DND-41 (cell line): ENCODE results near the gene FBXO11.
"Not testable (repeated sequence)": the region's sequence is repeated elsewhere in the genome, so short reads cannot be mapped to it uniquely, and the experiment has no call there.

Source experiments
- ATAC-seq: fragments of 200-7000 bp; cut with Tn5 transposase; 3 replicates; pipeline ENCODE4 v1.9.1; 2021; ENCODE audit warnings: low read depth; ENCODE audit not compliant: insufficient read depth
- DNase-seq: peaks from one replicate; pipeline ENCODE4 v3.0.0-alpha.2; 2020
- H2AFZ ChIP-seq: 2 replicates; pipeline ENCODE4 v1.6.0; 2012; ENCODE audit warnings: low read depth, low read length
- H3K27ac ChIP-seq: 2 replicates; pipeline ENCODE4 v1.5.1; 2012; ENCODE audit warnings: low read length, inconsistent platforms
- H3K27me3 ChIP-seq: fragments of 200-600 bp; sonication (generic); 2 replicates; pipeline ENCODE4 v1.6.0; 2012; ENCODE audit warnings: low read length, mild to moderate bottlenecking, inconsistent platforms; ENCODE audit not compliant: insufficient read depth, poor library complexity
- H3K36me3 ChIP-seq: 2 replicates; pipeline ENCODE4 v1.5.1; 2012; ENCODE audit warnings: low read length, inconsistent platforms; ENCODE audit not compliant: insufficient read depth
- H3K4me1 ChIP-seq: 2 replicates; pipeline ENCODE4 v1.5.1; 2012; ENCODE audit warnings: mild to moderate bottlenecking, low read length; ENCODE audit not compliant: insufficient read depth
- H3K4me2 ChIP-seq: 2 replicates; pipeline ENCODE4 v1.6.0; 2012; ENCODE audit warnings: mild to moderate bottlenecking, moderate library complexity, low read length, inconsistent platforms; ENCODE audit not compliant: insufficient read depth
- H3K4me3 ChIP-seq, 2 experiments: fragments of 200-600 bp in 1 of 2; shearing (Covaris generic) in 1 of 2; 2 replicates each; pipeline ENCODE4 v1.5.1; 2012 to 2016; ENCODE audit warnings: inconsistent platforms in 2 of 2, low read length in 2 of 2, mild to moderate bottlenecking in 2 of 2, low read depth in 1 of 2, moderate library complexity in 1 of 2
- H3K79me2 ChIP-seq: 2 replicates; pipeline ENCODE4 v1.6.0; 2012; ENCODE audit warnings: low read length, inconsistent platforms; ENCODE audit not compliant: insufficient read depth
- H3K9ac ChIP-seq: 2 replicates; pipeline ENCODE4 v1.6.0; 2012; ENCODE audit warnings: low read depth, mild to moderate bottlenecking, inconsistent platforms, low read length, moderate library complexity
- H3K9me3 ChIP-seq: 2 replicates; pipeline ENCODE4 v1.5.1; 2012; ENCODE audit warnings: low read length, moderate library complexity, mild to moderate bottlenecking, inconsistent platforms; ENCODE audit not compliant: insufficient read depth, severe bottlenecking
- H4K20me1 ChIP-seq: 2 replicates; pipeline ENCODE4 v1.6.0; 2012; ENCODE audit warnings: low read length; ENCODE audit not compliant: insufficient read depth
- CTCF ChIP-seq: IDR thresholded peaks from 2 replicates; pipeline ENCODE4 v1.5.1; 2012; ENCODE audit warnings: borderline replicate concordance, low read length, moderate library complexity, mild to moderate bottlenecking; ENCODE audit not compliant: poor library complexity, severe bottlenecking; ENCODE audit errors: extremely low read depth
- EZH2 ChIP-seq: IDR thresholded peaks from 3 replicates; pipeline ENCODE4 v1.6.1; 2012; ENCODE audit warnings: borderline replicate concordance, low read depth, mild to moderate bottlenecking, moderate library complexity, low read length, inconsistent platforms; ENCODE audit not compliant: severe bottlenecking

Gene FBXO11

GRCh38 chr2:47897883-47898731, 8.2 kb downstream of the FBXO11 start:
- Histone ChIP-seq H4K20me1 (peaks cover 72% of the 10 kb centered on the region), H3K4me2 (no peak overlapping the region), H3K9me3 (no peaks in the 10 kb centered on the region), H2AFZ (no peak overlapping the region), H3K36me3 (peaks cover 15% of the 10 kb centered on the region; the same call in 1 of the 2 replicates), H3K9ac (no peak overlapping the region), H3K4me3 (no peak overlapping the region), H3K79me2 (peaks cover 99% of the 10 kb centered on the region), H3K27ac (no peak overlapping the region), H3K27me3 (no peaks in the 10 kb centered on the region), H3K4me1 (peaks cover 31% of the 10 kb centered on the region)
- ATAC-seq (no peak), DNase-seq (no peak)
- no peak for TF ChIP-seq CTCF
- TF ChIP-seq EZH2 = no peak

DNA sequence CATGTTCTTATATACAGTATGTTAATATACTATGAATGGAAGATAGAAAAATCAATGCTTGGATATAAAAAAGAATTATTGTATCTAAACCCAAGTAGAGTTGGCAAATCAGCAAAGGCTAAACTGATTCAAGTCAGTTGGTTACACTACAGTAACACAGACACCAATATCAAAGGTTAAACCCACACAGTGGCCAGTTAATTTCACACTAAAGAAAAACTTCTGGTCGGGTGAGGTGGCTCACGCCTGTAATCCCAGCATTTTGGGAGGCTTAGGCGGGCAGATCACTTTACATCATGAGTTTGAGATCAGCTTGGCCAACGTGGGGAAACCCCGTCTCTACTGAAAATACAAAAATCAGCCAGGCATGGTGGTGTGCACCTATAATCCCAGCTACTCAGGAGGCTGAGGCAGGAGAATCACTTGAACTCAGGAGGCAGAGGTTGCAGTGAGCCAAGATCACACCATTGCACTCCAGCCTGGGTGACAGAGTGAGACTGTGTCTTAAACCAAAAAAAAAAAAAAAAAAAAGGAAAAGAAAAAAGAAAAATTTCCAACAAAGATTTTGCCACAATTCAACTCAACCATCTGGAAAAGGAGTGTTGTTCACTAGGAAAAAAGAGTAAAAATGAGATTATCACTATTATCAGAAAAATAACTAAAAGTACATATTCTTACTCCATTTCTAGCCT, 9.0 kb downstream of the FBXO11 start:
- not testable (repeated sequence) for H2AFZ ChIP-seq, H3K27me3 ChIP-seq, H3K4me2 ChIP-seq, H3K27ac ChIP-seq, H3K4me3 ChIP-seq, H3K9me3 ChIP-seq, DNase-seq, H3K9ac ChIP-seq, ATAC-seq
- Histone ChIP-seq H4K20me1 (peaks cover 72% of the 10 kb centered on the region), H3K36me3 (peaks cover 15% of the 10 kb centered on the region; the same call in 1 of the 2 replicates), H3K4me1 (peaks cover 24% of the 10 kb centered on the region), H3K79me2 (peaks cover 99% of the 10 kb centered on the region)

DNA sequence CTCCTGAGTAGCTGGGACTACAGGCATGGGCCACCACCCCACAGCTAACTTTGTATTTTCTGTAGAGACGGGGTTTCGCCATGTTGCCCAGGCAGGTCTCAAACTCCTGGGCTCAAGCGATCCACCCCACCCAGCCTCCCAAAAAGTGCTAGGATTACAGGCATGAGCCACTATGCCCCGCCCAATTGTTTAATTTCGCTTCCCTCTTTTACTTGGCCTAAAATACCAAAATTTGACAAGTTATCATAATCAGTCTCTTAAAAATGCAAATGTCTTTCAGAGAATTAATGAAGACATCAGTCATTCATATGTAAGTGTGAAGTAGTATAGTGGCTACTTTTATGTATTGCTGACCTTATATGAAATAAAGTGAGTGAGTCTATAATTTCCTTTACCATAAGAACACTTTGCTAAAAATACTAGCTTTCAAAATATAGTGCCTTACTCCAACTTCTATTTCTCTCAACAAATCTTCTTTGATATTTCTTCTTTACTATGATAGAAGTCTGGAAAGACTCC, 9.8 kb downstream of the FBXO11 start:
- Histone ChIP-seq H3K36me3 (peaks cover 15% of the 10 kb centered on the region; the same call in 1 of the 2 replicates), H3K4me2 (no peak overlapping the region), H3K27me3 (no peaks in the 10 kb centered on the region), H3K79me2 (peaks cover 99% of the 10 kb centered on the region), H3K9ac (no peak overlapping the region), H3K9me3 (no peaks in the 10 kb centered on the region), H2AFZ (no peak overlapping the region), H4K20me1 (peaks cover 72% of the 10 kb centered on the region), H3K27ac (no peak overlapping the region), H3K4me3 (no peak overlapping the region), H3K4me1 (peaks cover 16% of the 10 kb centered on the region)
- DNase-seq (no peak), ATAC-seq (no peak)
- TF ChIP-seq CTCF (no peak), EZH2 (no peak)

GRCh38 chr2:47893771-47894170, 12.5 kb downstream of the FBXO11 start:
- Histone ChIP-seq H3K4me3 (no peak overlapping the region), H3K9me3 (no peaks in the 10 kb centered on the region), H3K79me2 (peaks cover 100% of the 10 kb centered on the region), H3K27me3 (no peaks in the 10 kb centered on the region), H3K36me3 (0 out of 2 replicates have a peak, but pooled peaks cover 10% of the 10 kb centered on the region), H3K4me2 (no peak overlapping the region), H4K20me1 (peaks cover 81% of the 10 kb centered on the region), H3K4me1 (peaks cover 4% of the 10 kb centered on the region; the same call in 1 of the 2 replicates), H3K27ac (0 out of 2 replicates have a peak overlapping the region, but pooled peaks have one; percentile 10), H3K9ac (no peak overlapping the region), H2AFZ (no peak overlapping the region)
- no peak for DNase-seq
- TF ChIP-seq EZH2 = no peak
- no peak for TF ChIP-seq CTCF
- no peak for ATAC-seq
